ENCODE measurements around the gene TRA2B.
A peak's percentile ranks its signal among the peaks of the same experiment; 100 is the strongest.

TRA2B gene

DNA sequence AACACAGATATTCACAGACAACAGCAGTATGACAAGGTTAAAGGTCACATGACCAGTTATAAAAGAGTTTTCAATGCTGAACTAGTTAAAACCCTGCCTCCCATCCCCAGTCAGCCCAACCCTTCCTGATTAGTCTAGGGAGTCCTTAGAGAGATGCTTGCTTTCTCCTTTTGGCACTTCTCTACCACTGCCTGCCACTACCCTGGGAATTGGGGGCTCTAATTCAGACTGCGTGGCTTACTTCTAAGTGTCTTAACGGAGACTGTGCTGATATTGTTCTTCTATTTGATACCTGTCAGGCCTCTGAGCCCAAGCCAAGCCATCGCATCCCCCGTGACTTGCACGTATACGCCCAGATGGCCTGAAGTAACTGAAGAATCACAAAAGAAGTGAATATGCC is 11.7 kb upstream of the TRA2B start:
- no peak for DNase-seq

DNA sequence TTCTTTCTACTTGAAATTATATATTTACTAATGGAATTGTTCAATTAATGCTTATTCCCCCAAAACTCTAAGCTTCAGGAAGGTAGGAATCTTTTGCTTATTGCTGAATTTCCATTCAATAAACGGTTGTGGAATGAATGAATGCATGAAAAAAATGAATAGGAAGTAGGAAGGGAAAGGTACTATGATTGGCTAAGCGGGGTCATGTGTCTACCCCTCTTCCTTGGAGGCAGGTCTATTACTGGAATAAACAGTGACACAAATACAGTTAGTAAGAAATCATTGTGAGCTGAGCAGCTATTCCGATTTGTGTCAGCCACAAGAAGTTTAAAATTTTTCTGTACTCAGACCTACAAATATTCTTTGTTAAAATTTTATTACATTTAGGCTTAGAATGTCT is 10.5 kb upstream of the TRA2B start:
- DNase-seq: no peak

DNA sequence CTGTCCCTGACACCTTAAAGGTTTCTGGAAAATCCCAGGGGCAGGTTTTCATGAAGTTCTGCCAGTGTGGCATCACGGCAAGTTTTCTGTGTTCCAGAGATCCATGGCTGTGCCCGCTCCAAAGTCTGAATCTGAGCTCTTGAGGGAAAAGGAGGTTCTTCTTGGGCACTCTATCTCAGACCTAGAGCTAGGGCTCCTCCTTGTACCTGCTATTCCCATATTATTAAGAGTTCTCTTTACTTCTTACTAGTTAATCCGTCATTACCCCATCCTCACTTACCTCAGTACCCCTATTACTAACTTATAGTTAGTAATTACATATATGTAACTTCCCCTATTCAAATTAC is 5.9 kb upstream of the TRA2B start:
- DNase-seq: no peak

- DNase-seq: peak; percentile 89
Observed at GRCh38 chr3:185942907-185943759, 5.3 kb upstream of the TRA2B start.

DNA sequence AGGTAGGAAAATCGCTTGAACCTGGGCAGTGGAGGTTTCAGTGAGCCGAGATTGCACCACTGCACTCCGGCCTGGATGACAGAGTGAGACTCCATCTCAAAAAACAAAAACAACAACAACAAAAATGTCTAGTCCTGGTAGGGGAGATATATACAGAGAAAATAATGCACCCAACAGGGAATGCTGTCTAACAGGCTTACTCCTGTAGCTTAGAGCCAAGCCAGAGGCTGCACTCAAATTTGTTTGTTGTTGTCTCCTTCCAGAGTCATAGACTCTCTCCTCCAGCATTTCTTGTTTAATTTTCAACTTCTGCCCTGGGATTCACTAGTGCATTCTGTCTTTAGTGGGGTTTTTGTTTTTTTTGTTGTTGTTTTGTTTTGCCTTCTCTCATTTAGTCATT is 4.6 kb upstream of the TRA2B start:
- no peak for DNase-seq

GRCh38 chr3:185940951-185941350 is 3.1 kb upstream of the TRA2B start:
- DNase-seq: no peak

DNA sequence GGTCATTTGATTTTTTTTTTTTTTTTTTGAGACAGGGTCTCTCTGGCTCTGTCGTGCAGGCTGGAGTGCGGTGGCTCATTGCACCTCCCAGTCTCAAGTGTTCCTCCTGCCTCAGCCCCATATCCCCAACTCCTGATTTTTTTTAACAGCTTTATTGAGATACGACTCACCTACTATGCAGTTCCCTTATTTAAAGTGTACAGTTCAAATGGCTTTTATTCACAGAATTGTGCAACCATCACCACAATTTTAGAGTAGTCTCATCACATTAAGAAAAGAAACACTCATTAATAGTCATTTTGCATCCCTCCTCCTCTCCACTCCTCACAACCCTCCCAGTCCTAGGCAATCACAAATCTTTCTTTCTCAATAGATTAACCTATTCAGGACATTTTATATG is 1.9 kb upstream of the TRA2B start:
- peak; percentile 24 for DNase-seq

DNA sequence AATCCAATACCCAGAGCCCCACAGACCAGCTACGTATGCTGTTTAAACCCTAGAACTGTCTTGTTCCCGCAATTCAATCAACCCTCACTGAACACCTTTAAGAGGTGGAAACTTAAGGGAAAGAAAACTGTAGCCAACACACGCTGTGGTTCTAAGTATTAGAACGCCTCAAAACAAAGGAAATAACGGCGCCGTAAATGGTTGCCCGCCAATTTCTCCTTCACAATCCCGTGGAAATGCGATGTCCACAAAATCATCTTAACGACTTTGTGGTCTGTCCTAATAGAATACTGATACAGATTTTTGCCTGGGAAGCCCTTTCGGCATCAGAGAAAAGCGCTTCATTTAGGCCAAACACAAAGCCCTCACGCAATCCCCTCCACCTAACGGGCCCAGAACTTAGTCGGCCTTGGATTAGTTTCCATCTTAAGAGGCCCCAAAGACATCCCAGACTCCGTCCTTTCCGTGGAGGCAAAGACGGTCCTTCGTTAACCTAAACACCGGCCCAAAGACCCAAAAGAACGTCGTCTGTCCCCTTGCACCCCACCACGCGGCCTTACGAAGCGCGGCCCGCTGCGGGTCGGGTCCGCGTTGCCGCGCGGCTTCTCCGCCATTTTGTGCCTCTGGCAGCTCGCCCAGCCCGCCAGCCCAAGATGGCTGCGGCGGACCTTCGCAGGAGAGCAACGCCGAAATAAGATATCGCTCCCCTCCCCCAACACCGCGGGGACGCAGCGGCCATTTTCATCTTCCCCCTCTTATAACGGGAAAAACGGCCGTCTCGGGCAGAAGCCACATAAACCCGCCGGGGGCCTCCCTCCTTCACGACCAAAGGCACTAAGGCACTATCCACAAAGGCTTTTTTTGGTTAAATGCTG is 763 bp downstream of the TRA2B start:
- peak; percentile 94 for DNase-seq

- no peak for DNase-seq
Observed at GRCh38 chr3:185936273-185936629, 1.6 kb downstream of the TRA2B start.

DNA sequence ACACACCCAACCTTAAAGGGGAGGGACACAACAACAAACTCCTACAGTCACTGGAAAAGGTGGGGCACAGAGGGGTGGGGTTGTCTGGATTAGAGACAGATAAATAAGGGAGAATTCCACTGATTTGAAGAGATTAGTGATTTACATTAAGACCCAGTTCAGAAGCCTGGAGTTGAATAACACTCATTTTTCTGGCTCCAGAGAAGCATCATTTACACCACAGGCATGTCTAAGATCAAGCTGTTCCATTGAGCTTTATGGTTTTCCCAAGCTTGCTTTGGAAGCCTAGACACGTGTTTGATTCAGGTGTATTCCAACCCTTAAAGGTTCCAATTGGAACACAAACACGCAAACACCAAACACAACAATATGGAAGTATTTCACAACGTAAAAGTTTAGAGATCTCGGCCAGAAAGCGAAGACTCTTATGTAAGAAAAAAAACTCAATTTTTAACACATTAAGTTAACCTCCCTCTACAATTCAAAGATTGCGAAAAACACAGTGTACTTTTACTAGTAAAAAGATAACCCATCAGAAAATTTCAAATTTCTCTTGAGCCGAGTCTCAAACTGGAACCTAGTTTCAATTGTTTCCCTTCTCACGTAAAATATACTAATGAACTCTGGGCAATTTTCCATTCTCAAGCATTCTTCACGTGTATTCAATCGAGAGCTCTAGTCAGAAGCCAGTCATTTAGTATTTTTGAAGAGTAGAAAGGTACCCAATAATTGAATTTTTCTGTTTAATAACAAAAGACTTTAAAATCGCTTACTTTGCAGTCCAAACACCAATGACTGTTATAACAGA is 2.1 kb downstream of the TRA2B start:
- DNase-seq: peak; percentile 53

- no peak for DNase-seq
Observed at GRCh38 chr3:185934767-185935464, 2.9 kb downstream of the TRA2B start.

DNA sequence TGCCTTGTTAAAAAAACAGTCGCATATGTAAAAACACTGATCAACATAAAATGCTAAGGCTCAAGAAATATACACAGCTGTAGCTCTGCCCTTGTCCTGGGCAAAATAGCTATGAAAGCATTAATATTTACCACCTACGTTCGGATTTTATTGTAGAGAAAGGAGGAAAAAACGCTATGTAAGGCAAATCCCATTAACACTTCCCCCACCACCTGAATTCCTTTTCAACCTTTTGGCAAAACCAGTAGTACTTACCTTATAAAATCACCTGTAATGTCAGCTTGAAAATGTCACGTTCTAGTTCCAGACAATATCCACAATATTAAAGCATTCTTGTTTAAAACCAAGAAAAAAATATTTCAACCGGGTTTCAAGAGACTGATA is 3.6 kb downstream of the TRA2B start:
- DNase-seq: no peak

GRCh38 chr3:185933374-185934173 is 4.2 kb downstream of the TRA2B start:
- DNase-seq: no peak

DNA sequence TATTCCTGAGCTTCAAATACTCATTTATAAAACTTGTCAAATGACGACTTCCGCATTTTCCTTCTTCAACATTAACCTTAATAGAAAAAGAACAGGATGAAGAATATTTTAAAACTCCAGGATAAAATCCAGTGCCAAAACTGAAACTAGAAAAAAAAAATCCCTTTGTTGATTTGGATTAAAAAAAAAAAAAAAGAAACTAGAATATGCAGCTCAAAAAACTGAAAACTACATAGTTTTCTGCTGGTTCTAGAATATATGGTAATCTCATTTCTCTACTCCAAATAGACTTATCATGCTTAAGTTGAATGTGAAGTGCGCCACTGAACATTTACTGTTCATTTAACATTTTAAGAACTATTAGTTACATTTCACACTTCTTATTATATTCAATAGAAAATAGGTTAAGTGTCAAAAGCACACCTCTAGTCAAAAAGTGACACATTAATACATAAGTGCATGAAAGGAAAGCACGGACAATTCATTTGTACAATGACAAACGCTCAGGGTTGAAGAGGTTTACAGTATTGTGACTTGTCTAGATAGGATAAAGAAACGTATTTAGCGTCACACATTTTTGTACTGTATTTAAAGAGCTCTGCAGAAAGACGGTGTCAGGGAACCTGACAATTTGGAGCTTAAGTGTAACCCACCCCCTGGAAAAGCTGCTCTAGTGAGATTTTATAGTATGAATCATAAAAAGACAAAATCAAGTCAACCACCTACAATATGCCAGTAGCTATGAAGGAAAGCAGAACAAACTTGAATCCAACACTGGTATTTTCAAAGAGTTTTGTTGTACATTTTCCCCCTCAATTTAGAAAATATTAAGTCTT is 5.8 kb downstream of the TRA2B start:
- DNase-seq: peak; percentile 42

GRCh38 chr3:185930393-185931107 is 7.3 kb downstream of the TRA2B start:
- DNase-seq: no peak

- DNase-seq: no peak
Observed at GRCh38 chr3:185929192-185930151, 8.3 kb downstream of the TRA2B start.

DNA sequence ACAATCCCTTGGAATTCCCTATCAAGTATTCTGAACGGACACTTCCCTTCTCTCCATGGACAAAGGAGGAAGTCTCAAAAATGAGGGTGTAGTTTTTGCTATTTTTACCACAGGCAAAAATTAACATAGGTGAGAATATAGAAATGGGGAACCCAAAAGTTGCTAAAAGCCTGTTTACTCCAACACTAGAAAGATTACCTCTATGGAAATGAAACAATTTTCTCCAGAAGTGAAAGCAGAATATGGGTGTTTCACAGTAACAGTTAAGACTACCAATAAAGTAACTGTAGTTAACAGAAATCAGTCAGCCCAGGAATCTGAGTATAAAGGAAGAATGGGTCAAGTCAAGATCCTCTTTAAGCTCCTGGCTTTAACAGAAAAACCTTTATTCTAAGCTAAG is 9.3 kb downstream of the TRA2B start:
- DNase-seq: no peak

GRCh38 chr3:185927501-185928200 is 10.2 kb downstream of the TRA2B start:
- no peak for DNase-seq
